T-helper 2 cell (primary cell): ENCODE measurements around the gene TINAG.

Source experiments
- DNase-seq, 5 experiments: peaks; one replicate each; pipeline versions ENCODE4 v3.0.0 to v3.0.0-alpha.2; 2012 to 2022

Gene TINAG

DNA sequence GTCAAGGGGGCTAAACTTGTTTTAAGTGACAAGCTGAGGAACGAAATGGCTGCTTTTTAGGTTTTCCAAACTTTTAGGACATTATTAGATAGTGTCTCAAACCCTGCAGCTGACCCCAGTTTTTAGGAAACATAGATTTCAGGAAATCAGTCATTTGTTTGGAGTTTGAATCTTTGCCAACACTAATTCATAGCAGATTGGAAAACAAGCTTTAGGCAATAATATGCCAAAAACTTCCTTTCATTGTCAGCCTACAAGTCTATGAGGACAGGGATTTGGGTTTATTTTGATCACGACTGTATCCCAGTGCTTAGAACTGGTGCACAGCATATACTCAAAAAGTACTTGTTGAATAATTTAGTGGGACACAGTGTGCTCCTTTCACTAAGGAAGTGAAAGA is 123.2 kb downstream of the TINAG start:
- no peak for DNase-seq
